ENCODE measurements around the gene GNAI3.
"Not testable (repeated sequence)": the region's sequence is repeated elsewhere in the genome, so short reads cannot be mapped to it uniquely, and the experiment has no call there.

GNAI3 gene

GRCh38 chr1:109657970-109658369 lies 109.6 kb downstream of the GNAI3 start:
- no peaks in the 10 kb centered on the region for H3K9me3 ChIP-seq (ENCODE audit: control insufficient read depth, low read length)
- H3K4me3 ChIP-seq (ENCODE audit: insufficient read depth, low read depth, low read length, poor library complexity, severe bottlenecking), result no peak overlapping the region
- no peaks in the 10 kb centered on the region for H3K27me3 ChIP-seq (replicated peaks; ENCODE audit: control insufficient read depth, insufficient read depth, low read length, poor library complexity, severe bottlenecking)
- no peak for DNase-seq
- H3K27ac ChIP-seq (ENCODE audit: insufficient read depth, low read length, poor library complexity, severe bottlenecking), result no peak overlapping the region
- H3K36me3 ChIP-seq (ENCODE audit: control insufficient read depth, insufficient read depth, low read length), result no peaks in the 10 kb centered on the region
- peaks cover 4% of the 10 kb centered on the region for H3K4me1 ChIP-seq (ENCODE audit: control insufficient read depth, insufficient read depth, low read length, poor library complexity, severe bottlenecking)

GRCh38 chr1:109658533-109659042 lies 110.2 kb downstream of the GNAI3 start:
- no peak overlapping the region for H3K27ac ChIP-seq (ENCODE audit: insufficient read depth, low read length, poor library complexity, severe bottlenecking)
- no peaks in the 10 kb centered on the region for H3K9me3 ChIP-seq (ENCODE audit: control insufficient read depth, low read length)
- H3K4me3 ChIP-seq (ENCODE audit: insufficient read depth, low read depth, low read length, poor library complexity, severe bottlenecking), result no peak overlapping the region
- H3K4me1 ChIP-seq (ENCODE audit: control insufficient read depth, insufficient read depth, low read length, poor library complexity, severe bottlenecking), result peaks cover 4% of the 10 kb centered on the region
- H3K27me3 ChIP-seq (replicated peaks; ENCODE audit: control insufficient read depth, insufficient read depth, low read length, poor library complexity, severe bottlenecking), result no peaks in the 10 kb centered on the region
- no peak for DNase-seq
- no peaks in the 10 kb centered on the region for H3K36me3 ChIP-seq (ENCODE audit: control insufficient read depth, insufficient read depth, low read length)

- peaks cover 4% of the 10 kb centered on the region for H3K4me1 ChIP-seq (ENCODE audit: control insufficient read depth, insufficient read depth, low read length, poor library complexity, severe bottlenecking)
- H3K36me3 ChIP-seq (ENCODE audit: control insufficient read depth, insufficient read depth, low read length), result no peaks in the 10 kb centered on the region
- no peak overlapping the region for H3K27ac ChIP-seq (ENCODE audit: insufficient read depth, low read length, poor library complexity, severe bottlenecking)
- no peaks in the 10 kb centered on the region for H3K9me3 ChIP-seq (ENCODE audit: control insufficient read depth, low read length)
- H3K27me3 ChIP-seq (replicated peaks; ENCODE audit: control insufficient read depth, insufficient read depth, low read length, poor library complexity, severe bottlenecking), result no peaks in the 10 kb centered on the region
- DNase-seq, result no peak
- H3K4me3 ChIP-seq (ENCODE audit: insufficient read depth, low read depth, low read length, poor library complexity, severe bottlenecking), result no peak overlapping the region
Measured at GRCh38 chr1:109659145-109659544, 110.7 kb downstream of the GNAI3 start.

- DNase-seq, result no peak
- Histone ChIP-seq H3K27ac (ENCODE audit: insufficient read depth, low read length, poor library complexity, severe bottlenecking) (no peak overlapping the region), H3K27me3 (replicated peaks; ENCODE audit: control insufficient read depth, insufficient read depth, low read length, poor library complexity, severe bottlenecking) (no peaks in the 10 kb centered on the region), H3K4me1 (ENCODE audit: control insufficient read depth, insufficient read depth, low read length, poor library complexity, severe bottlenecking) (peaks cover 4% of the 10 kb centered on the region), H3K36me3 (ENCODE audit: control insufficient read depth, insufficient read depth, low read length) (no peaks in the 10 kb centered on the region), H3K4me3 (ENCODE audit: insufficient read depth, low read depth, low read length, poor library complexity, severe bottlenecking) (no peak overlapping the region), H3K9me3 (ENCODE audit: control insufficient read depth, low read length) (no peaks in the 10 kb centered on the region)
Measured at GRCh38 chr1:109659997-109660690, 111.7 kb downstream of the GNAI3 start.

GRCh38 chr1:109660691-109661026 lies 112.2 kb downstream of the GNAI3 start:
- DNase-seq; H3K27ac ChIP-seq (ENCODE audit: insufficient read depth, low read length, poor library complexity, severe bottlenecking); H3K4me3 ChIP-seq (ENCODE audit: insufficient read depth, low read depth, low read length, poor library complexity, severe bottlenecking); H3K9me3 ChIP-seq (ENCODE audit: control insufficient read depth, low read length); H3K4me1 ChIP-seq (ENCODE audit: control insufficient read depth, insufficient read depth, low read length, poor library complexity, severe bottlenecking); H3K27me3 ChIP-seq (replicated peaks; ENCODE audit: control insufficient read depth, insufficient read depth, low read length, poor library complexity, severe bottlenecking); H3K36me3 ChIP-seq (ENCODE audit: control insufficient read depth, insufficient read depth, low read length): not testable (repeated sequence)

- no peaks in the 10 kb centered on the region for H3K36me3 ChIP-seq (ENCODE audit: control insufficient read depth, insufficient read depth, low read length)
- DNase-seq, result no peak
- no peak overlapping the region for H3K27ac ChIP-seq (ENCODE audit: insufficient read depth, low read length, poor library complexity, severe bottlenecking)
- no peak overlapping the region for H3K4me3 ChIP-seq (ENCODE audit: insufficient read depth, low read depth, low read length, poor library complexity, severe bottlenecking)
- no peaks in the 10 kb centered on the region for H3K4me1 ChIP-seq (ENCODE audit: control insufficient read depth, insufficient read depth, low read length, poor library complexity, severe bottlenecking)
- no peaks in the 10 kb centered on the region for H3K9me3 ChIP-seq (ENCODE audit: control insufficient read depth, low read length)
- H3K27me3 ChIP-seq (replicated peaks; ENCODE audit: control insufficient read depth, insufficient read depth, low read length, poor library complexity, severe bottlenecking), result no peaks in the 10 kb centered on the region
Measured at GRCh38 chr1:109661391-109661790, 113.0 kb downstream of the GNAI3 start.

GRCh38 chr1:109664671-109665070 lies 116.3 kb downstream of the GNAI3 start:
- Histone ChIP-seq H3K4me1 (ENCODE audit: control insufficient read depth, insufficient read depth, low read length, poor library complexity, severe bottlenecking) (peaks cover 11% of the 10 kb centered on the region), H3K36me3 (ENCODE audit: control insufficient read depth, insufficient read depth, low read length) (no peaks in the 10 kb centered on the region), H3K27me3 (replicated peaks; ENCODE audit: control insufficient read depth, insufficient read depth, low read length, poor library complexity, severe bottlenecking) (no peaks in the 10 kb centered on the region), H3K27ac (ENCODE audit: insufficient read depth, low read length, poor library complexity, severe bottlenecking) (no peak overlapping the region), H3K4me3 (ENCODE audit: insufficient read depth, low read depth, low read length, poor library complexity, severe bottlenecking) (no peak overlapping the region), H3K9me3 (ENCODE audit: control insufficient read depth, low read length) (no peaks in the 10 kb centered on the region)
- no peak for DNase-seq

- no peak within 1 kb of the TSS for H3K27ac ChIP-seq (ENCODE audit: insufficient read depth, low read length, poor library complexity, severe bottlenecking)
Measured at GRCh38 chr1:109667452-109668122, 119.2 kb downstream of the GNAI3 start, which contains the start of gene GSTM2. GSTM2 (plus strand) TSS chr1:109668057; CDS start chr1:109668116, 59 bp downstream.

More at GRCh38 chr1:109667452-109668122, 119.2 kb downstream of the GNAI3 start, which contains the start of gene GSTM2:
- Histone ChIP-seq H3K27me3 (replicated peaks; ENCODE audit: control insufficient read depth, insufficient read depth, low read length, poor library complexity, severe bottlenecking) (no peaks in the 10 kb centered on the region), H3K9me3 (ENCODE audit: control insufficient read depth, low read length) (no peaks in the 10 kb centered on the region), H3K4me1 (ENCODE audit: control insufficient read depth, insufficient read depth, low read length, poor library complexity, severe bottlenecking) (peaks cover 11% of the 10 kb centered on the region), H3K4me3 (ENCODE audit: insufficient read depth, low read depth, low read length, poor library complexity, severe bottlenecking) (peak within 1 kb of the TSS; percentile 45), H3K36me3 (ENCODE audit: control insufficient read depth, insufficient read depth, low read length) (no peaks in the 10 kb centered on the region)
- DNase-seq, result peak; percentile 38 to 61 (median 54)
